ENCODE data around the gene CLEC4G.
A peak's percentile ranks its signal among the peaks of the same experiment; 100 is the strongest.
"Not testable (repeated sequence)": the region's sequence is repeated elsewhere in the genome, so short reads cannot be mapped to it uniquely, and the experiment has no call there.

Gene CLEC4G

GRCh38 chr19:7746903-7747884 lies 15.3 kb upstream of the CLEC4G start, which contains the start of gene CD209:
TSS of gene CD209 (minus strand) at chr19:7747534. CDS start at chr19:7747511, 23 bp downstream.
- no peak for DNase-seq (ENCODE audit: low read depth in 2 of 2)

GRCh38 chr19:7746306-7746705 lies 14.4 kb upstream of the CLEC4G start:
- not testable (repeated sequence) for DNase-seq (ENCODE audit: low read depth in 2 of 2)

GRCh38 chr19:7744871-7745650 lies 13.2 kb upstream of the CLEC4G start:
- no peak for DNase-seq (ENCODE audit: low read depth in 2 of 2)

- no peak for DNase-seq (ENCODE audit: low read depth in 2 of 2)
Measured at GRCh38 chr19:7744199-7744786, 12.4 kb upstream of the CLEC4G start.

- no peak for DNase-seq (ENCODE audit: low read depth in 2 of 2)
Measured at GRCh38 chr19:7743425-7743841, 11.5 kb upstream of the CLEC4G start.

GRCh38 chr19:7742991-7743390 lies 11.1 kb upstream of the CLEC4G start:
- DNase-seq (ENCODE audit: low read depth in 2 of 2) = no peak

GRCh38 chr19:7742575-7742974 lies 10.7 kb upstream of the CLEC4G start:
- DNase-seq (ENCODE audit: low read depth in 2 of 2) = no peak

GRCh38 chr19:7740682-7741054 lies 8.8 kb upstream of the CLEC4G start:
- no peak for DNase-seq (ENCODE audit: low read depth in 2 of 2)

GRCh38 chr19:7739801-7740681 lies 8.1 kb upstream of the CLEC4G start:
- no peak for DNase-seq (ENCODE audit: low read depth in 2 of 2)

GRCh38 chr19:7739211-7739755 lies 7.4 kb upstream of the CLEC4G start:
- DNase-seq (ENCODE audit: low read depth in 2 of 2) = no peak

- peak in 1 of 2 donors; percentile 23 for DNase-seq (ENCODE audit: low read depth in 2 of 2)
Measured at GRCh38 chr19:7738023-7738422, 6.1 kb upstream of the CLEC4G start.

GRCh38 chr19:7737215-7737614 lies 5.3 kb upstream of the CLEC4G start:
- DNase-seq (ENCODE audit: low read depth in 2 of 2) = no peak

- no peak for DNase-seq (ENCODE audit: low read depth in 2 of 2)
Measured at GRCh38 chr19:7736148-7736547, 4.2 kb upstream of the CLEC4G start.

- no peak for DNase-seq (ENCODE audit: low read depth in 2 of 2)
Measured at GRCh38 chr19:7734220-7735203, 2.6 kb upstream of the CLEC4G start.

- no peak for DNase-seq (ENCODE audit: low read depth in 2 of 2)
Measured at GRCh38 chr19:7733376-7733775, 1.5 kb upstream of the CLEC4G start.

- no peak for DNase-seq (ENCODE audit: low read depth in 2 of 2)
Measured at GRCh38 chr19:7731615-7732014, 295 bp downstream of the CLEC4G start.

- DNase-seq (ENCODE audit: low read depth in 2 of 2) = no peak
Measured at GRCh38 chr19:7731218-7731595, 703 bp downstream of the CLEC4G start.

GRCh38 chr19:7730286-7731217 lies 1.4 kb downstream of the CLEC4G start:
- no peak for DNase-seq (ENCODE audit: low read depth in 2 of 2)

Data from stimulated activated CD8-positive, alpha-beta memory T cell treated with anti-CD3 and anti-CD28 coated beads, Interleukin-2, amount 100 ng/mL, for 48 hours (primary cell).